Common myeloid progenitor, CD34-positive (primary cell): ENCODE data around the gene TKT.
A peak's percentile ranks its signal among the peaks of the same experiment; 100 is the strongest.
"Not testable (repeated sequence)": the region's sequence is repeated elsewhere in the genome, so short reads cannot be mapped to it uniquely, and the experiment has no call there.

ENCODE experiments used
- CTCF ChIA-PET: fragments of 350-600 bp; sonication (Branson Sonifier 250); formaldehyde crosslinking; loops from one replicate; lab custom pipeline; 2021; ENCODE audit warnings: antibody characterized with exemption; lab: Charles Lee
- POLR2A ChIA-PET: fragments of 350-600 bp; sonication (Branson Sonifier 250); formaldehyde crosslinking; loops from one replicate; lab custom pipeline; 2021; ENCODE audit warnings: antibody characterized with exemption; lab: Charles Lee
- DNase-seq, 3 donors: peaks; one replicate each; pipeline versions ENCODE4 v3.0.0 to v3.0.0-alpha.2; 2013
- H3K27ac ChIP-seq, 2 experiments: 1 replicate in 1 of 2; 2 replicates in 1 of 2; pipeline ENCODE4 v1.7.0; 2013; ENCODE audit warnings: inconsistent platforms in 2 of 2, low read length in 2 of 2, mild to moderate bottlenecking in 2 of 2, low read depth in 1 of 2, moderate library complexity in 1 of 2; ENCODE audit not compliant: severe bottlenecking in 2 of 2, insufficient read depth in 1 of 2, poor library complexity in 1 of 2
- H3K27me3 ChIP-seq, 5 experiments: replicated peaks in 2 of 5; 1 replicate in 3 of 5; 2 replicates in 2 of 5; pipeline versions ENCODE4 v1.6.1 to v1.7.0; 2013; ENCODE audit warnings: low read length in 4 of 5, mild to moderate bottlenecking in 2 of 5, moderate library complexity in 2 of 5, inconsistent platforms in 1 of 5; ENCODE audit not compliant: insufficient read depth in 5 of 5, control insufficient read depth in 4 of 5
- H3K36me3 ChIP-seq, 4 experiments: 1 replicate in 2 of 4; 2 replicates in 2 of 4; pipeline versions ENCODE4 v1.6.1 to v1.7.0; 2013; ENCODE audit warnings: low read length in 3 of 4, control low read depth in 1 of 4, mild to moderate bottlenecking in 1 of 4; ENCODE audit not compliant: control insufficient read depth in 4 of 4, insufficient read depth in 4 of 4
- H3K4me1 ChIP-seq, 4 experiments: 1 replicate in 3 of 4; 2 replicates in 1 of 4; pipeline versions ENCODE4 v1.6.1 to v1.7.1; 2013; ENCODE audit warnings: low read length in 3 of 4, mild to moderate bottlenecking in 3 of 4, control low read depth in 1 of 4, inconsistent platforms in 1 of 4, moderate library complexity in 1 of 4; ENCODE audit not compliant: control insufficient read depth in 4 of 4, insufficient read depth in 4 of 4; ENCODE audit errors: control extremely low read depth in 1 of 4
- H3K4me3 ChIP-seq, 7 experiments: 1 replicate in 4 of 7; 2 replicates in 3 of 7; pipeline versions ENCODE4 v1.5.1 to v1.7.0; 2013; ENCODE audit warnings: mild to moderate bottlenecking in 7 of 7, low read length in 6 of 7, moderate library complexity in 6 of 7, inconsistent platforms in 2 of 7, low read depth in 2 of 7, control low read depth in 1 of 7; ENCODE audit not compliant: insufficient read depth in 4 of 7, control insufficient read depth in 1 of 7; ENCODE audit errors: extremely low read depth in 1 of 7
- H3K9me3 ChIP-seq, 5 experiments: 1 replicate in 4 of 5; 2 replicates in 1 of 5; pipeline versions ENCODE4 v1.6.1 to v1.7.1; 2013; ENCODE audit warnings: low read length in 4 of 5, mild to moderate bottlenecking in 2 of 5, inconsistent platforms in 1 of 5, low read depth in 1 of 5, moderate library complexity in 1 of 5; ENCODE audit not compliant: control insufficient read depth in 4 of 5, insufficient read depth in 2 of 5; ENCODE audit errors: control extremely low read depth in 1 of 5
- WGBS: methylation state at CpG from one replicate; pipeline ENCODE4 v1.1.5; 2013; ENCODE audit not compliant: insufficient coverage; 5-methylcytosine and 5-hydroxymethylcytosine counted together

The TKT gene

GRCh38 chr3:53274938-53275605, 19.2 kb upstream of the TKT start:
- 40% methylated on average over 4 of the region's 5 CpGs for WGBS
- POLR2A ChIA-PET, result interaction anchor here (1.1 kb wide), 1 partner anchor 55 kb away, joined by 4 read pairs; no protein-coding TSS in a partner anchor
- peak overlapping the region in 1 of 2 experiments; percentile 46 for H3K27ac ChIP-seq
- CTCF ChIA-PET, result interaction anchor here (0.7 to 2.9 kb wide), 11 partner anchors 8 to 54 kb away, joined by 3 to 15 read pairs (median 3); partner anchors contain the start of gene TKT
- peak overlapping the region in 2 of 7 experiments; percentile 19 to 20 for H3K4me3 ChIP-seq
- H3K9me3 ChIP-seq, result no peaks in the 10 kb centered on the region
- no peaks in the 10 kb centered on the region for H3K36me3 ChIP-seq
- no peaks in the 10 kb centered on the region for H3K27me3 ChIP-seq
- peak in 2 of 3 donors; percentile 58 to 65 for DNase-seq
- H3K4me1 ChIP-seq, result peaks cover 5 to 37% (median 21%) of the 10 kb centered on the region in 4 experiments

- H3K4me1 ChIP-seq, result peaks cover 10 to 56% (median 30%) of the 10 kb centered on the region in 4 experiments
- no peaks in the 10 kb centered on the region for H3K36me3 ChIP-seq
- H3K9me3 ChIP-seq, result no peaks in the 10 kb centered on the region
- WGBS, result 82% methylated on average over 7 of the region's 10 CpGs
- H3K27me3 ChIP-seq, result no peaks in the 10 kb centered on the region
- POLR2A ChIA-PET, result interaction anchor here (0.6 to 0.7 kb wide), 2 partner anchors 21 to 26 kb away, joined by 3 to 5 read pairs; no protein-coding TSS in a partner anchor
- CTCF ChIA-PET, result interaction anchor here (0.9 to 1.8 kb wide), 4 partner anchors 16 to 69 kb away, joined by 3 to 6 read pairs (median 4); no protein-coding TSS in a partner anchor
- H3K4me3 ChIP-seq, result no peak overlapping the region
- H3K27ac ChIP-seq, result no peak overlapping the region
- DNase-seq, result no peak
Observed at GRCh38 chr3:53273146-53273670, 17.4 kb upstream of the TKT start.

DNA sequence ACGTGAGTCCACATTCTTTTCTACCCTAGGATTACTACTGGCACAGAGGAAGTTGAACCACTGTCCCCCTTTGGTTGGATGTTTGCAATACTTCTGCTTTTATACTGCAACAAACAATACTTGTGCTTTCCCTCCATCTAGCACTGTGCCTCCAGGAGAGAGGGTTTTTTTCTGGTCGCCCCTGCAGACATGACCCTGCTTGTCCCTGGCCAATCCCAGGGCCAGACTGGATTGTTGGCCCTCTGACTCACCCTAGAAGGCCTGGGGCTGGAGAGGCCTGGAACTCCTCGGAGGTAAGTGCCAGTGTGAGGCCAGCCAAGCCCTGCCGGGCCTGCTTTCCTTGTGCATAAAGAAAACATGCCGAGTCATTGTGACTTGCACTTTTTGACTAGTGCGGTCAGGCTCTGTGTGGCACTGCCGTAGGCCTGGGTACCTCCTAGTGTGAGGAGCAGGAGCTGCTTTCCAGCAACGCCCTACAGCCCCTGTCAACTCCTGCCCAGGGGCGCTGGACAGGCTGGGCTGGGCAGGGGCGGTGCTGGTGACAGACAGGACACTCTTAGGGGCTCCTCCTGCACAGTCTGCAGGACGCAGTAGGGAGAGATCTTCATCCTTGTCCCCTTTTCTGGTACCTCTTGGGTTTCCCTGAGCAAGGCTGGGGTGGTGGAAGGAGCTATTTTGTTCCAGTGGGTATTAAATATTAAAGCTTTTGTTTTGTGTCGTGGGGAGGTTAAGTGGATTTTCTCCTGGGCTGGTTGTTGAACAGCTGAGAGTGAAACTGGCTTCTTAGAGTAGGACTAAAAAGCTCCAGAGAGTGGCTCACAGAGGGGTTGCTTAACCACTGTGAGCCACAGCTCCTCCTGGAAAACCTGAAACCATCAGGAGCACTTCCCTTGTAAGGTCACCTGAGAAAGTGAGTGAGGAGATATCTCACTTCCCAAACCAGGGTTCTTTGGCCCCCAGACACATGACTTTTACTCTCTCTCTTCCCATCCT, 14.4 kb upstream of the TKT start:
- Histone ChIP-seq H3K4me1 (peaks cover 10 to 55% (median 27%) of the 10 kb centered on the region in 4 experiments), H3K27me3 (no peaks in the 10 kb centered on the region), H3K36me3 (no peaks in the 10 kb centered on the region), H3K9me3 (no peaks in the 10 kb centered on the region), H3K4me3 (peak overlapping the region in 5 of 7 experiments; percentile 8 to 55 (median 15)), H3K27ac (peak overlapping the region; percentile 59 to 82)
- CTCF ChIA-PET, result interaction anchor here (0.7 to 2.3 kb wide), 10 partner anchors 13 to 70 kb away, joined by 3 to 9 read pairs (median 4); no protein-coding TSS in a partner anchor
- POLR2A ChIA-PET, result interaction anchor here (0.5 to 1.8 kb wide), 3 partner anchors 9 to 86 kb away, joined by 3 to 5 read pairs (median 4); no protein-coding TSS in a partner anchor
- WGBS, result 1% methylated on average over 10 of the region's 12 CpGs
- peak; percentile 98 to 99 (median 99) for DNase-seq

- peaks cover 10 to 54% (median 21%) of the 10 kb centered on the region in 4 experiments for H3K4me1 ChIP-seq
- 95% methylated on average over 11 of the region's 11 CpGs for WGBS
- CTCF ChIA-PET, H3K9me3 ChIP-seq, H3K36me3 ChIP-seq, DNase-seq, H3K27me3 ChIP-seq: not testable (repeated sequence)
- peak overlapping the region in 1 of 7 experiments; percentile 54 for H3K4me3 ChIP-seq
- peak overlapping the region; percentile 52 to 82 for H3K27ac ChIP-seq
- POLR2A ChIA-PET, result interaction anchor here (1.8 kb wide), 1 partner anchor 17 kb away, joined by 4 read pairs; no protein-coding TSS in a partner anchor
Observed at GRCh38 chr3:53269193-53269592, 13.4 kb upstream of the TKT start.

GRCh38 chr3:53267766-53268165, 11.9 kb upstream of the TKT start:
- Histone ChIP-seq H3K9me3 (no peaks in the 10 kb centered on the region), H3K36me3 (no peaks in the 10 kb centered on the region), H3K27me3 (no peaks in the 10 kb centered on the region), H3K27ac (no peak overlapping the region), H3K4me3 (no peak overlapping the region), H3K4me1 (peaks cover 10 to 48% (median 20%) of the 10 kb centered on the region in 4 experiments)
- no peak for DNase-seq
- CTCF ChIA-PET, result interaction anchor here (1.2 kb wide), 1 partner anchor 10 kb away, joined by 3 read pairs; no protein-coding TSS in a partner anchor
- POLR2A ChIA-PET, result no interaction called here

DNA sequence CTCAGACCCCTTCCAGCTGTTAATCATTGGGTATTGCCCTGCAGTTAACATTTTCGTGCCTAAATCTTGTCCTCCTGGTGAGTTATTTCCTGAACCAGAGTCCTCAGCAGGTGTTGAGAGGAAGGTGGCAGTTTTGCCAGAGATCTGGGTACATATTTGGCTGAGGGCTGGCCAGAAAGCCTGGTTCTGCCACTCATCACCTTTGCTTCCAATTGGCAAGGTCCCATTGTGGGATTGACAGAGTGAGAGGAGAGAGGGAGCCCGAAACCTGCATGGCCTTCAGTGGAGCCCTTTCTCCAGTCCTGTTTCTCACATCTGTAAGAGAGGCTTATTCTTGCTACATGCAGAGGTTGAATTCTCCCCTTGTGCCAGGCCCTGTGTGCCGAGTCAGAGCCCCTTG, 8.9 kb upstream of the TKT start:
- Histone ChIP-seq H3K27me3 (no peaks in the 10 kb centered on the region), H3K27ac (no peak overlapping the region), H3K36me3 (no peaks in the 10 kb centered on the region), H3K4me3 (no peak overlapping the region), H3K4me1 (peaks cover 5 to 30% (median 7%) of the 10 kb centered on the region in 4 experiments), H3K9me3 (no peaks in the 10 kb centered on the region)
- ChIA-PET POLR2A (no interaction called here), CTCF (no interaction called here)
- DNase-seq, result no peak
- 91% methylated on average over 3 of the region's 3 CpGs for WGBS
